Epithelial cell of esophagus (primary cell): ENCODE results near the gene BABAM2.

Experiments
- DNase-seq: peaks from one replicate; pipeline ENCODE4 v3.0.0; 2010; ENCODE audit warnings: low read depth
- H3K4me3 ChIP-seq: 2 replicates; pipeline ENCODE4 v1.5.1; 2011; ENCODE audit warnings: mild to moderate bottlenecking, low read length, control low read depth
- CTCF ChIP-seq: IDR thresholded peaks from 2 replicates; pipeline ENCODE4 v1.5.1; 2011; ENCODE audit warnings: low read depth, mild to moderate bottlenecking, low read length, control low read depth, inconsistent platforms; ENCODE audit not compliant: insufficient read depth; ENCODE audit errors: missing control alignments

BABAM2 gene

GRCh38 chr2:28226558-28226957 is 336.0 kb downstream of the BABAM2 start:
- no peak overlapping the region for H3K4me3 ChIP-seq
- no peak for TF ChIP-seq CTCF
- no peak for DNase-seq

GRCh38 chr2:28227498-28227897 is 337.0 kb downstream of the BABAM2 start:
- no peak overlapping the region for H3K4me3 ChIP-seq
- no peak for TF ChIP-seq CTCF
- no peak for DNase-seq

- no peak for DNase-seq
- H3K4me3 ChIP-seq = no peak overlapping the region
- TF ChIP-seq CTCF = peak; percentile 23
Observed at GRCh38 chr2:28228434-28228995, 338.0 kb downstream of the BABAM2 start.

- no peak for TF ChIP-seq CTCF
- H3K4me3 ChIP-seq = no peak overlapping the region
- peak; percentile 33 for DNase-seq
Observed at GRCh38 chr2:28231110-28231631, 340.6 kb downstream of the BABAM2 start.

- no peak overlapping the region for H3K4me3 ChIP-seq
- TF ChIP-seq CTCF = no peak
- DNase-seq = peak; percentile 78
Observed at GRCh38 chr2:28232295-28232694, 341.8 kb downstream of the BABAM2 start.

- H3K4me3 ChIP-seq = no peak overlapping the region
- DNase-seq = no peak
- TF ChIP-seq CTCF = no peak
Observed at GRCh38 chr2:28233164-28233676, 342.7 kb downstream of the BABAM2 start.

- TF ChIP-seq CTCF = no peak
- no peak overlapping the region for H3K4me3 ChIP-seq
- DNase-seq = peak; percentile 43
Observed at GRCh38 chr2:28234807-28235206, 344.3 kb downstream of the BABAM2 start.
